Transverse colon (tissue), 4 donors: ENCODE results near the gene MYO7A. TPM values are rescaled to one million over a fixed set of nuclear protein-coding genes. Genes with fewer than 3 reads are reported as not detected.

Experiments used
- DNase-seq: peaks from one replicate; pipeline ENCODE4 v3.0.0-alpha.2; 2019
- H3K27ac ChIP-seq, 4 donors: fragments of 200-600 bp; sonication (generic); 2 replicates each; pipeline ENCODE4 v1.5.1; 2016 to 2018; ENCODE audit warnings: inconsistent platforms in 4 of 4
- H3K27me3 ChIP-seq: fragments of 200-600 bp; sonication (generic); 2 replicates; pipeline ENCODE4 v1.5.1; 2017; ENCODE audit warnings: inconsistent platforms
- H3K36me3 ChIP-seq, 4 donors: fragments of 200-600 bp; sonication (generic); 2 replicates each; pipeline ENCODE4 v1.5.1; 2017 to 2019; ENCODE audit warnings: inconsistent platforms in 4 of 4
- H3K4me1 ChIP-seq, 4 donors: fragments of 200-600 bp; sonication (generic); 2 replicates each; pipeline ENCODE4 v1.5.1; 2017 to 2020; ENCODE audit warnings: inconsistent platforms in 4 of 4
- H3K4me3 ChIP-seq, 4 donors: fragments of 200-600 bp; sonication (generic); 1 replicate in 1 of 4; 2 replicates in 3 of 4; pipeline versions ENCODE4 v1.5.1 to v1.6.1; 2017 to 2019; ENCODE audit warnings: inconsistent platforms in 4 of 4
- H3K9me3 ChIP-seq, 2 donors: fragments of 200-600 bp; sonication (generic); 2 replicates each; pipeline ENCODE4 v1.5.1; 2017 to 2019; ENCODE audit warnings: inconsistent platforms in 2 of 2
- CTCF ChIP-seq, 5 experiments: fragments of 200-600 bp in 3 of 5; fragments of 450-650 bp in 2 of 5; sonication (generic) in 3 of 5; IDR thresholded peaks; 1 replicate in 2 of 5; 2 replicates in 3 of 5; pipeline ENCODE4 v1.5.1; 2016 to 2017; ENCODE audit warnings: antibody characterized with exemption in 5 of 5, inconsistent platforms in 3 of 5, mild to moderate bottlenecking in 2 of 5, moderate library complexity in 1 of 5
- EP300 ChIP-seq: sonication (generic); formaldehyde crosslinking; IDR thresholded peaks from one replicate; pipeline ENCODE4 v1.6.1; 2017; ENCODE audit warnings: antibody characterized with exemption, low read depth
- POLR2A ChIP-seq: fragments of 450-650 bp; IDR thresholded peaks from one replicate; pipeline ENCODE4 v1.6.1; 2016; ENCODE audit warnings: antibody characterized with exemption, mild to moderate bottlenecking, moderate library complexity
- POLR2AphosphoS5 ChIP-seq, 3 donors: sonication (generic); formaldehyde crosslinking; IDR thresholded peaks; one replicate each; pipeline ENCODE4 v1.6.1; 2016; ENCODE audit warnings: antibody characterized with exemption in 3 of 3
- WGBS, 2 donors: methylation state at CpG; one replicate each; pipeline ENCODE4 v1.1.5; 2018; ENCODE audit warnings: low coverage in 1 of 2; 5-methylcytosine and 5-hydroxymethylcytosine counted together
- in situ Hi-C, 4 donors: fragments of 200-750 bp; cut with MboI; loops; one replicate each; pipeline versions ENCODE4 v1.15.0 to v1.15.1; 2017; ENCODE audit warnings: low sequenced_read_pairs in 3 of 4, low pct_ligation_motif_present in 1 of 4, low pct_unique_long_range_greater_than_20kb in 1 of 4
- intact Hi-C: fragments of 100-400 bp; cut with DNase I; formaldehyde crosslinking; loops from one replicate; pipeline ENCODE4 v1.15.1; 2023; ENCODE audit warnings: low total_unique reads
- total RNA-seq, 4 donors: library from RNA; depleted of rRNA; stranded (reverse); fragments of >200 nt; gene quantifications; one replicate each; pipeline ENCODE4 v1.1.0, GENCODE V29; 2016

MYO7A gene
- total RNA-seq, 4 donors from 2014 or later: 4.6 to 11.2 (median 5.5) TPM

GRCh38 chr11:77101043-77101537 lies 27.0 kb upstream of the MYO7A start:
- Histone ChIP-seq H3K27me3 (no peaks in the 10 kb centered on the region), H3K9me3 (no peaks in the 10 kb centered on the region), H3K4me3 (no peak overlapping the region), H3K36me3 (no peaks in the 10 kb centered on the region), H3K4me1 (peaks cover 5 to 29% (median 20%) of the 10 kb centered on the region in 4 donors), H3K27ac (no peak overlapping the region)
- WGBS, 2 donors: 77 to 86% methylated on average over 2 to 5 of the region's 5 CpGs
- TF ChIP-seq POLR2AphosphoS5 (IDR thresholded peaks at IDR 0.05): no peak
- TF ChIP-seq CTCF (IDR thresholded peaks at IDR 0.05): peak in 4 of 5 experiments; percentile 16 to 41 (median 25)
- DNase-seq: no peak
- intact Hi-C loops: no loop called here
- in situ Hi-C loops: no loop called here

GRCh38 chr11:77102246-77103210 lies 25.5 kb upstream of the MYO7A start, which contains the start of gene OMP:
Gene OMP, plus strand, starts transcription at chr11:77102840. Its CDS starts 0 bp downstream, at chr11:77102840.
- intact Hi-C loops (no loop called here), in situ Hi-C loops (no loop called here)
- 90% methylated on average over 37 of the region's 37 CpGs; no CpG with 5 or more reads in 1 of the 2 donors for WGBS, 2 donors
- DNase-seq: no peak
- H3K27me3 ChIP-seq: no peaks in the 10 kb centered on the region
- TF ChIP-seq EP300 (no peak), POLR2AphosphoS5 (IDR thresholded peaks at IDR 0.05) (no peak), CTCF (IDR thresholded peaks at IDR 0.05) (no peak), POLR2A (no peak)
- peaks cover 6 to 30% (median 24%) of the 10 kb centered on the region in 4 donors for H3K4me1 ChIP-seq
- no peak within 1 kb of the TSS for H3K27ac ChIP-seq
- H3K9me3 ChIP-seq: no peaks in the 10 kb centered on the region
- H3K4me3 ChIP-seq: no peak within 1 kb of the TSS
- no peaks in the 10 kb centered on the region for H3K36me3 ChIP-seq

- in situ Hi-C loops (no loop called here), intact Hi-C loops (no loop called here)
- H3K4me3 ChIP-seq: no peak overlapping the region
- no peaks in the 10 kb centered on the region for H3K27me3 ChIP-seq
- TF ChIP-seq POLR2AphosphoS5 (IDR thresholded peaks at IDR 0.05) (no peak), POLR2A (no peak)
- no peak for DNase-seq
- H3K36me3 ChIP-seq: no peaks in the 10 kb centered on the region
- H3K9me3 ChIP-seq: no peaks in the 10 kb centered on the region
- peaks cover 14 to 38% (median 32%) of the 10 kb centered on the region in 4 donors for H3K4me1 ChIP-seq
- 55 to 78% methylated on average over 1 to 2 of the region's 2 CpGs for WGBS, 2 donors
- no peak overlapping the region for H3K27ac ChIP-seq
These were observed 24.7 kb upstream of the MYO7A start for GRCh38 chr11:77103319-77103718.

GRCh38 chr11:77104727-77105126 lies 23.3 kb upstream of the MYO7A start:
- Histone ChIP-seq H3K36me3 (no peaks in the 10 kb centered on the region), H3K27me3 (no peaks in the 10 kb centered on the region), H3K9me3 (no peaks in the 10 kb centered on the region), H3K4me3 (no peak overlapping the region), H3K4me1 (peaks cover 20 to 47% (median 39%) of the 10 kb centered on the region in 4 donors), H3K27ac (no peak overlapping the region)
- WGBS, 2 donors: 77% methylated on average over 7 of the region's 8 CpGs; no CpG with 5 or more reads in 1 of the 2 donors
- TF ChIP-seq CTCF (IDR thresholded peaks at IDR 0.05) (no peak), POLR2AphosphoS5 (IDR thresholded peaks at IDR 0.05) (no peak), EP300 (no peak), POLR2A (no peak)
- DNase-seq: no peak
- intact Hi-C loops (no loop called here), in situ Hi-C loops (no loop called here)
